ENCODE measurements around the gene SEC22C.

The SEC22C gene

DNA sequence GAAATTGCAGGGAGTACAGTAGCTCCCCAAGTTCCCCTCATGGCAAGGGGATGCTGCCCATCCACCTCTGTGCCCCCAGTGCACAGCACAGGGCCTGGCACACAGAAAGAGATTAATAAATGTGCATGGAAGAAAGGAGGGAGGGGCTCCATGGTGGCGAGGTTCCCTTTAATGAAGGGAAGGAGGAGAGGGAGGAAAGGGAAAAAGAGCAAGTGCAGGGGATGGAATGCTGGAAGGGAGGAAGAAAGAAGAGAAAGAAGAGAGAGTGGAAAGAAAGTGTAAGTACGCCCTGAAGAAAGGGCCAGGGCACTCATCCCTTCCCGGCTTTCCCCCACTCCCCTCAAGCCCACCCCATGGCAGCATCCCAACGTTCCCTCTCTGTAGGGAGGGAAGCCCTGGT, 80.9 kb downstream of the SEC22C start:
- DNase-seq (ENCODE audit: low spot score) (no peak), FAIRE-seq (no peak)

DNA sequence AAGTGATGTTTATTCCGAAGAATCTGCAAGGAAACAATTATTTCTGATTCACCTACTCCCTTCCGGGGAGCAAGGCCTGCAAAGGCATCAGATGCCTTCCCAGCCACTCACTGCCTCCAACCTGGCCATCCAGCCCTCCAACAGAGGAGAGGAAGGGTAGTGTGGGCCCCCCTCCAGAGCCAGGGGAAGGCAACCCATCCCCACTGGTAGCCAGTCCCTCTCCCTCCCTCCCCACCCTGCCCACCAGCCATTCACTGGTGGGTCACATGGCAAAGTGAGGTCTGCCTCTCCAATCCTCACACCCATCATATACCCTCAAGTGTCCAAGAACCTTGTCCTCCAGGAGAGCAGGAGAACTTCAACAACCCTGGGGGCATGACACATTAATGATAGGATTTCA, 81.7 kb downstream of the SEC22C start:
- DNase-seq (ENCODE audit: low spot score) = no peak
- no peak for FAIRE-seq

DNA sequence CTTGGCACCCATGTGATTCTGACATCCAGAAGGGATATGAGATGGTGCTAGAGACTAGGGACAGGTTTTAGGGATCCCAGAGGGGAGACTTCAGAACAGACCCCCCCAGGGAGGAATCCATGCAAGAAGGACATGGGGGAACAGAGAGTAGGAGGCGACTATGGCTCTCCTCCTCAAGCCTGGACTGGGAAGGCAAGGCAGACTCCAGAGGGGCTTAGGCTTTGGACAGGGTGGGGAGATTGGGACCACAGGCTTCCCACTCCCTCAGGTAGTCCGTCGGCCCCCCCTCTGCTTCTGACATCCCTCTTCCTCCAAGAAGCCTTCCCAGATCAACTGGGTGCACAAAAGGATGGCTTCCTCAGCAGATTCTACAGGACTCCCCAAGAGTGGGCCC, 82.3 kb downstream of the SEC22C start:
- FAIRE-seq (no peak), DNase-seq (ENCODE audit: low spot score) (no peak)

DNA sequence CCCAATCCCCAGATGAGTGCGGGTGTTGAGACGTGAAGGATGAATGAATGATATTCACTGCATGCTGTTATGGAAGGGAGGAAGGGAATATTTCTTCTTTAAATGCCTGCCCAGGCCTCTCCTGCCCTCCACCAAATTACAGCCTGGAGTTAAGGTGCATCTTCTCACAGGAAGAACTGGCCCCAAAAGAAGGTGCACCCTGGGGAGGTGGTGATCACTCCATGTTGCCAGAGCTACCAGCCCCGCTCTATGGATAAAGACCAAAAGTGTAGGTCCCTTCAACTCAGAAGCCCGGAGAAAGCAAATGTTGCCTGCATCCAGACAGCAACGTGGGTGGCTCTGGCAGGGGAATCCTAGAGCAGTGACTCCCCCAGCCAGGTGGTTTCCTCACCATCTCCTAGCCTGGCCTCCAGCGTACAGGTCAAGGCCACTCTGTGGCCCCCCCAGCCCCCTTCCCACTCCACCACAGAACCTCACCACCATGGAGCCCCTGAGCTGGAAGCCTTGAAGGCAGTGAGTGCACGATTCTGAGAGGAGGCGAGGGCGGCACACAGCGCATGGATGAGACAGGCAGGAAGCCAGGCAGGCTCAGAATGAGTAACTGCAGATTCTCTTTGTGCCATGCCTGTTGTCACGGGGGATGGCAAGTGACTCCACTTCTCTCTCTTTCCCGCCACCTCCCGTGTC, 82.8 kb downstream of the SEC22C start:
- DNase-seq (ENCODE audit: low spot score) (no peak), FAIRE-seq (no peak)

DNA sequence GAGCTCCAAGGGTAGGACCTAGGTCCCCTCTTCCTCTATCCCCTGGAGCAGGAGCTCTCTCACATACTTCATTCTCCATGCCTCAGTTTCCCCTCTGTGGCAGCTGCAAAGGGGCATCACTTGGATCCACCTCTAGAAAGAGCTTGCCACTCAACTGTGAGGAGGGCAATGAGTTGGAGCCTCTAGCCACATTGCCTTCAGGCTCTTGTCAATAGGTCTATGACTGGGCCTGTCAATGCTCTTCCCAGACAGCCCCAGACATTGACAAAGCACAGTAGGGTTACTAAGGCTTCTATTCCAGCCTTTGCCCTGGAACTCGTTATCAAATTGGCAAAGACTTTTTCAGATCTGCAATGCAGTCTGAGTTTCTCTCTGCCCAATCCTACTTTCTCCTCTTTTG, 83.7 kb downstream of the SEC22C start:
- DNase-seq (ENCODE audit: low spot score) (no peak), FAIRE-seq (no peak)

Measured in urothelium cell line (cell line).